Ascending aorta (tissue), 2 donors: ENCODE results near the gene SPANXN4. TPM values are rescaled to one million over a fixed set of nuclear protein-coding genes. Genes with fewer than 3 reads are reported as not detected.

Experiments
- DNase-seq, 2 donors: peaks; one replicate each; pipeline ENCODE4 v3.0.0-alpha.2; 2019; ENCODE audit warnings: low spot score in 2 of 2
- H3K27ac ChIP-seq, 2 donors: fragments of 200-600 bp; sonication (generic); one replicate each; pipeline ENCODE4 v1.5.1; 2016 to 2017; ENCODE audit warnings: mild to moderate bottlenecking in 1 of 2
- H3K27me3 ChIP-seq: fragments of 200-600 bp; sonication (generic); one replicate; pipeline ENCODE4 v1.5.1; 2017
- H3K36me3 ChIP-seq, 2 donors: fragments of 200-600 bp; sonication (generic); one replicate each; pipeline ENCODE4 v1.5.1; 2016
- H3K4me1 ChIP-seq, 2 donors: fragments of 200-600 bp; sonication (generic); one replicate each; pipeline ENCODE4 v1.5.1; 2016 to 2017; ENCODE audit warnings: mild to moderate bottlenecking in 1 of 2
- H3K4me3 ChIP-seq, 2 donors: fragments of 200-600 bp; sonication (generic); one replicate each; pipeline ENCODE4 v1.5.1; 2016 to 2017; ENCODE audit warnings: mild to moderate bottlenecking in 1 of 2
- H3K9me3 ChIP-seq, 2 donors: fragments of 200-600 bp; sonication (generic); one replicate each; pipeline ENCODE4 v1.5.1; 2016
- CTCF ChIP-seq, 3 experiments: fragments of 200-600 bp in 2 of 3; fragments of 450-650 bp in 1 of 3; sonication (generic) in 2 of 3; IDR thresholded peaks; one replicate each; pipeline ENCODE4 v1.5.1; 2016 to 2019; ENCODE audit warnings: antibody characterized with exemption in 3 of 3, mild to moderate bottlenecking in 1 of 3, moderate library complexity in 1 of 3
- intact Hi-C: fragments of 100-400 bp; cut with DNase I; formaldehyde crosslinking; loops from one replicate; pipeline ENCODE4 v1.15.1; 2023
- total RNA-seq: library from RNA; depleted of rRNA; stranded (reverse); fragments of >200 nt; gene quantifications from one replicate; pipeline ENCODE4 v1.1.0, GENCODE V29; 2016

The SPANXN4 gene
- total RNA-seq, 1 donor from 2014 or later, result not detected

- H3K27ac ChIP-seq, result no peak overlapping the region
- DNase-seq, result no peak
- no peaks in the 10 kb centered on the region for H3K9me3 ChIP-seq
- no peaks in the 10 kb centered on the region for H3K27me3 ChIP-seq
- H3K4me1 ChIP-seq, result no peaks in the 10 kb centered on the region
- no peak for TF ChIP-seq CTCF (IDR thresholded peaks at IDR 0.05)
- intact Hi-C loops, result no loop called here
- no peaks in the 10 kb centered on the region for H3K36me3 ChIP-seq
- H3K4me3 ChIP-seq, result no peak overlapping the region
Observed at GRCh38 chrX:142998447-142999198, 27.1 kb upstream of the SPANXN4 start.

- no peaks in the 10 kb centered on the region for H3K4me1 ChIP-seq
- no peaks in the 10 kb centered on the region for H3K27me3 ChIP-seq
- H3K36me3 ChIP-seq, result no peaks in the 10 kb centered on the region
- TF ChIP-seq CTCF (IDR thresholded peaks at IDR 0.05), result no peak
- intact Hi-C loops, result no loop called here
- DNase-seq, result no peak
- H3K27ac ChIP-seq, result no peak overlapping the region
- no peak overlapping the region for H3K4me3 ChIP-seq
- H3K9me3 ChIP-seq, result no peaks in the 10 kb centered on the region
Observed at GRCh38 chrX:142999199-142999701, 26.5 kb upstream of the SPANXN4 start.

- no peak for TF ChIP-seq CTCF (IDR thresholded peaks at IDR 0.05)
Observed at GRCh38 chrX:143002206-143002605, 23.5 kb upstream of the SPANXN4 start.

GRCh38 chrX:143017272-143017671 is 8.5 kb upstream of the SPANXN4 start:
- DNase-seq, result no peak
- Histone ChIP-seq H3K27me3 (no peaks in the 10 kb centered on the region), H3K4me1 (no peaks in the 10 kb centered on the region), H3K9me3 (no peaks in the 10 kb centered on the region), H3K36me3 (no peaks in the 10 kb centered on the region), H3K27ac (no peak overlapping the region), H3K4me3 (no peak overlapping the region)
- intact Hi-C loops, result no loop called here
- TF ChIP-seq CTCF (IDR thresholded peaks at IDR 0.05), result no peak

More at GRCh38 chrX:143002206-143002605, 23.5 kb upstream of the SPANXN4 start:
- Histone ChIP-seq H3K27me3 (no peaks in the 10 kb centered on the region), H3K4me1 (no peaks in the 10 kb centered on the region), H3K36me3 (no peaks in the 10 kb centered on the region), H3K4me3 (no peak overlapping the region), H3K27ac (no peak overlapping the region), H3K9me3 (no peaks in the 10 kb centered on the region)
- DNase-seq, result no peak
- intact Hi-C loops, result no loop called here

- Histone ChIP-seq H3K36me3 (no peaks in the 10 kb centered on the region), H3K9me3 (no peaks in the 10 kb centered on the region), H3K4me3 (no peak overlapping the region), H3K27me3 (no peaks in the 10 kb centered on the region), H3K27ac (no peak overlapping the region), H3K4me1 (no peaks in the 10 kb centered on the region)
- intact Hi-C loops, result no loop called here
- DNase-seq, result no peak
- TF ChIP-seq CTCF (IDR thresholded peaks at IDR 0.05), result no peak
Observed at GRCh38 chrX:143027275-143027674, 1.5 kb downstream of the SPANXN4 start.
